Activated B cell treated with CpG ODN at 0.5 μM for 24 hours (primary cell): ENCODE measurements around the gene LASP1. TPM values are rescaled to one million over a fixed set of nuclear protein-coding genes. Genes with fewer than 3 reads are reported as not detected.

ENCODE experiments used
- ATAC-seq: fragments of 200-7000 bp; cut with Tn5 transposase; one replicate; pipeline ENCODE4 v1.10.0; 2021; ENCODE audit warnings: low read depth, mild to moderate bottlenecking, moderate library complexity
- CTCF ChIA-PET: fragments of 350-600 bp; sonication (Branson Sonifier 250); formaldehyde crosslinking; loops from one replicate; lab custom pipeline; 2021; ENCODE audit warnings: antibody characterized with exemption; lab: Charles Lee
- POLR2A ChIA-PET: fragments of 350-600 bp; sonication (Branson Sonifier 250); formaldehyde crosslinking; loops from one replicate; lab custom pipeline; 2021; ENCODE audit warnings: antibody characterized with exemption; lab: Charles Lee
- DNase-seq: peaks from one replicate; pipeline ENCODE4 v3.0.0; 2022
- H3K27ac Mint-ChIP-seq: one replicate; pipeline ENCODE4 v1.8.0; 2020; ENCODE audit warnings: mixed read lengths
- H3K27me3 Mint-ChIP-seq: one replicate; pipeline ENCODE4 v1.8.0; 2021; ENCODE audit warnings: mixed read lengths
- H3K36me3 Mint-ChIP-seq: one replicate; pipeline ENCODE4 v1.8.0; 2021; ENCODE audit warnings: low read depth, mixed read lengths
- H3K4me1 Mint-ChIP-seq: one replicate; pipeline ENCODE4 v1.8.0; 2021; ENCODE audit warnings: mixed read lengths
- H3K4me3 Mint-ChIP-seq: one replicate; pipeline ENCODE4 v1.8.0; 2020; ENCODE audit warnings: mild to moderate bottlenecking, mixed read lengths
- H3K9me3 Mint-ChIP-seq: one replicate; pipeline ENCODE4 v1.8.0; 2020; ENCODE audit warnings: mixed read lengths
- CTCF ChIP-seq: fragments of 200-600 bp; IDR thresholded peaks from one replicate; pipeline ENCODE4 v1.8.0; 2022; ENCODE audit warnings: antibody characterized with exemption, mild to moderate bottlenecking
- intact Hi-C: fragments of 100-400 bp; cut with micrococcal nuclease; formaldehyde crosslinking; loops from one replicate; pipeline ENCODE4 v1.15.1; 2024
- total RNA-seq: library from RNA; stranded (reverse); gene quantifications from 2 replicates; pipeline ENCODE4 v1.2.3, GENCODE V29; 2022

Gene LASP1
- total RNA-seq, 1 donor from 2014 or later: 127 TPM

DNA sequence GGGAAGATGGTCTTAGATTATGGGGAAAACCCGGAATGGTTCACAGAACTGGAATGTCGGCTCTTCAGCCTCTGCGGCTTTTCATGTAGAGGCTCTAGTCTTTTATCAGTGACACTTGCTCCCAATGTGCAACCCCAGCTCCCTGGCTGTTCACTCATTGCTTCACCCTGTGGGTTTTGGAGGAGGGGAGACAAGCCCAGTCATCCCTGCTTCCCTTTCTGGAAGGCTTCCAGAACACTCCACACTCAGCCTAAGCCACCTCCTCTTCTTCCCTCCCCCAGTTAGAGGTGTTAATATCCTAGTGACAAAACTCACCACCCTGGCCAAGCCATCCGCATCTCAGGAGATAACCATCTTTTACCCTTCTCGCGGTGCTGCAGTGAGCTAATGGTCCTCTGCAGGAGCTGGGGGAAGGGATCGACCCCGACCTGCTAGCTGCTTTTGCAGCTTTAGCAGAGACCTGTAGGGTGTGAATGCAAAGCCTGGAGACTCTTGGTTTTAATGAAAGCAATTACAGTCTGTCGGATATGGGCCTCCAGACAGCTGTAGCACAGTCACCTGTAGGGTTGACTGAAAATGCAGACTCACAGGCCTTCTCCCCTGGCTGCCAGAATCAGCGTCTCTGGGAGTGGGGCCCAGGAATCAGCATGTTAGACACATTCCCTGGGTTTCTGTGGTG, 31.3 kb downstream of the LASP1 start:
- TF ChIP-seq CTCF: no peak
- no peaks in the 10 kb centered on the region for H3K9me3 Mint-ChIP-seq
- H3K27ac Mint-ChIP-seq: peak overlapping the region; percentile 68
- H3K4me3 Mint-ChIP-seq: no peak overlapping the region
- H3K36me3 Mint-ChIP-seq: peaks cover 51% of the 10 kb centered on the region
- DNase-seq (no peak), ATAC-seq (no peak)
- peaks cover 52% of the 10 kb centered on the region for H3K4me1 Mint-ChIP-seq
- intact Hi-C loops: no loop called here
- ChIA-PET CTCF (interaction anchor here (1.5 kb wide), 1 partner anchor 82 kb away, joined by 5 read pairs; no protein-coding TSS in a partner anchor), POLR2A (interaction anchor here (0.8 to 6.7 kb wide), 3 partner anchors 30 to 199 kb away, joined by 3 to 256 read pairs (median 85); partner anchors contain the start of genes LASP1 and RPL23)
- no peaks in the 10 kb centered on the region for H3K27me3 Mint-ChIP-seq

DNA sequence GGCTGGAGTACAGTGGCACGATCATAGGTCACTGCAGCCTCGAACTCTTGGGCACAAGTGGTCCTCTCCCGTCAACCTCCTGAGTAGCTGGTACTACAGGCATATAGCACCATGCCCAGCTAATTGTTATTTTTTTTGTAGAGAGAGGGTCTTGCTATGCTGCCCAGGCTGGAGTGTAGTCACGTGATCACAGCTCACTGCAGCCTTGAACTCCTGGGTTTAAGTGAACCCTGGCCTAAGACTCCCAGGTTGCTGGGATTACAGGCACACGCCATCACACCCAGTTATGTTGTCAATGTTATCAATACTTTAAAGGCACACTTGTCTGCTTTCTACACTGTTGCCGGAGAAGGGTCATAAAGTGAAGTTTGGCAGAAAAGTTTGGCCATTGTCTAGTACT, 33.5 kb downstream of the LASP1 start:
- Mint-ChIP-seq H3K27me3 (no peaks in the 10 kb centered on the region), H3K9me3 (no peaks in the 10 kb centered on the region), H3K4me1 (peaks cover 59% of the 10 kb centered on the region), H3K36me3 (peaks cover 48% of the 10 kb centered on the region), H3K4me3 (no peak overlapping the region), H3K27ac (no peak overlapping the region)
- ATAC-seq: no peak
- ChIA-PET CTCF (no interaction called here), POLR2A (interaction anchor here (0.7 to 1.0 kb wide), 2 partner anchors 10 to 40 kb away, joined by 3 read pairs; no protein-coding TSS in a partner anchor)
- DNase-seq: no peak
- TF ChIP-seq CTCF: no peak
- intact Hi-C loops: no loop called here

- no peak for TF ChIP-seq CTCF
- H3K9me3 Mint-ChIP-seq: no peaks in the 10 kb centered on the region
- no peak overlapping the region for H3K4me3 Mint-ChIP-seq
- DNase-seq (no peak), ATAC-seq (no peak)
- intact Hi-C loops: no loop called here
- peaks cover 49% of the 10 kb centered on the region for H3K36me3 Mint-ChIP-seq
- H3K27me3 Mint-ChIP-seq: no peaks in the 10 kb centered on the region
- ChIA-PET POLR2A (interaction anchor here (0.6 to 0.9 kb wide), 3 partner anchors 33 to 201 kb away, joined by 3 to 4 read pairs (median 3); partner anchors contain the start of gene RPL23), CTCF (no interaction called here)
- H3K27ac Mint-ChIP-seq: peak overlapping the region; percentile 61
- H3K4me1 Mint-ChIP-seq: peaks cover 51% of the 10 kb centered on the region
Observed at GRCh38 chr17:38904892-38905291, 35.0 kb downstream of the LASP1 start.

GRCh38 chr17:38905375-38905774, 35.5 kb downstream of the LASP1 start:
- Mint-ChIP-seq H3K4me3 (peak overlapping the region; percentile 25), H3K27ac (peak overlapping the region; percentile 61), H3K9me3 (no peaks in the 10 kb centered on the region), H3K27me3 (no peaks in the 10 kb centered on the region), H3K36me3 (peaks cover 54% of the 10 kb centered on the region), H3K4me1 (peaks cover 50% of the 10 kb centered on the region)
- DNase-seq (no peak), ATAC-seq (peak; percentile 54)
- TF ChIP-seq CTCF: no peak
- intact Hi-C loops: no loop called here
- ChIA-PET POLR2A (interaction anchor here (0.6 kb wide), 2 partner anchors 51 to 201 kb away, joined by 4 read pairs; no protein-coding TSS in a partner anchor), CTCF (no interaction called here)
